ENCODE measurements around the gene EPHA4. TPM values are rescaled to one million over a fixed set of nuclear protein-coding genes. Genes with fewer than 3 reads are reported as not detected.

The EPHA4 gene
- total and polyA plus RNA-seq, 2 donors (not counting 1 experiment from before 2014, with no cell fraction given), result 10.7 to 54.9 TPM

DNA sequence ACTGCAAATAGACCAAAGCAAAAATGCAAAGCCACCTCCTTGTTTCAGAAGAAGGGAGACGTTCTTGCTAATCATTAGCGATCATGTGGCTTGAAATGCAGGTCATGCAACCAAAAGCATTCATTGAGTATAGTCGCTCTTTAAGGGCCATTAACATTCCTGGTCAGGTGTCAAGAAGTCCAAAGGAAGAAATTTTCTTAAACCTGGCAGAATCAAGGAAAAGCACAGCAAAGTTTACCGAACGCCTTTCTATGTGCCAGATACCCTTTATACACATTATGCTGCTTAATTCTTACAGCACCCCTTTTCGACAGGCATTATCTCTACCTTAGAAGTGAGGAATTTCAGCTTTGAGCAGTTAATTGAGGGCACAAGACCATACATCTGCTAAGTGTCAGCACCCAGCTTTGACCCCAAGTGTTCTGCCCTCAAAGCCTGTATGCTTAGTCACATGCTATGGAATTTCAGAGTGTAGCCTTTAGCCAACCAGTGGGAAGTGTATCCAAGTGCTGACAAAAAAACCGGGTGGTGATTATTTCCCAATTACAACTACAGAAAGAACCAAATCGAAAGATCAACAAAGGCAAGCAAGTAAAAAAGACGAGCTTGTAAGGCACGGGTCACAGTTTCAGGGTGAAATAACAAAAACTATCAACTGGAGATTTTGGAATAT lies 70.8 kb downstream of the EPHA4 start:
- H3K4me3 ChIP-seq (ENCODE audit: control extremely low read depth in 1 of 5, extremely low read depth in 1 of 5, insufficient read depth in 1 of 5, low read depth in 2 of 5, low read length in 4 of 5), result no peak overlapping the region

More for the DNA sequence above, 70.8 kb downstream of the EPHA4 start:
- DNase-seq (no peak), ATAC-seq (ENCODE audit: low read depth) (no peak)
- no peak overlapping the region for H3K4me3 Mint-ChIP-seq
- H3K4me1 ChIP-seq (ENCODE audit: control insufficient read depth in 2 of 2, insufficient read depth in 2 of 2, low read length in 2 of 2), result peaks cover 12 to 14% of the 10 kb centered on the region in 2 donors
- no peaks in the 10 kb centered on the region for H3K9me3 Mint-ChIP-seq (ENCODE audit: insufficient read depth)
- H3K27me3 Mint-ChIP-seq, result no peaks in the 10 kb centered on the region
- no peaks in the 10 kb centered on the region for H3K36me3 ChIP-seq (replicated peaks in 1 of 2; ENCODE audit: control extremely low read depth in 1 of 2, control insufficient read depth in 1 of 2, extremely low read depth in 1 of 2, insufficient read depth in 2 of 2, low read length in 1 of 2)
- H3K27ac ChIP-seq (ENCODE audit: low read length in 2 of 2), result no peak overlapping the region
- no peak overlapping the region for H3K27ac Mint-ChIP-seq
- H3K4me1 Mint-ChIP-seq, result peaks cover 40% of the 10 kb centered on the region
- WGBS (ENCODE audit: insufficient coverage), result 89% methylated on average over 3 of the region's 10 CpGs
- ChIA-PET CTCF (no interaction called here), POLR2A (interaction anchor here (0.7 kb wide), 1 partner anchor 16 kb away, joined by 3 read pairs; no protein-coding TSS in a partner anchor)
- no peaks in the 10 kb centered on the region for H3K9me3 ChIP-seq (ENCODE audit: control extremely low read depth in 1 of 3, control insufficient read depth in 2 of 3, insufficient read depth in 1 of 3, low read length in 2 of 3)
- intact Hi-C loops (cut with micrococcal nuclease), result no loop called here
- no peak for TF ChIP-seq EZH2 (IDR thresholded peaks at IDR 0.05; ENCODE audit: borderline replicate concordance, insufficient read depth, low read depth, low read length, poor library complexity, severe bottlenecking)
- TF ChIP-seq, protein P1, sequence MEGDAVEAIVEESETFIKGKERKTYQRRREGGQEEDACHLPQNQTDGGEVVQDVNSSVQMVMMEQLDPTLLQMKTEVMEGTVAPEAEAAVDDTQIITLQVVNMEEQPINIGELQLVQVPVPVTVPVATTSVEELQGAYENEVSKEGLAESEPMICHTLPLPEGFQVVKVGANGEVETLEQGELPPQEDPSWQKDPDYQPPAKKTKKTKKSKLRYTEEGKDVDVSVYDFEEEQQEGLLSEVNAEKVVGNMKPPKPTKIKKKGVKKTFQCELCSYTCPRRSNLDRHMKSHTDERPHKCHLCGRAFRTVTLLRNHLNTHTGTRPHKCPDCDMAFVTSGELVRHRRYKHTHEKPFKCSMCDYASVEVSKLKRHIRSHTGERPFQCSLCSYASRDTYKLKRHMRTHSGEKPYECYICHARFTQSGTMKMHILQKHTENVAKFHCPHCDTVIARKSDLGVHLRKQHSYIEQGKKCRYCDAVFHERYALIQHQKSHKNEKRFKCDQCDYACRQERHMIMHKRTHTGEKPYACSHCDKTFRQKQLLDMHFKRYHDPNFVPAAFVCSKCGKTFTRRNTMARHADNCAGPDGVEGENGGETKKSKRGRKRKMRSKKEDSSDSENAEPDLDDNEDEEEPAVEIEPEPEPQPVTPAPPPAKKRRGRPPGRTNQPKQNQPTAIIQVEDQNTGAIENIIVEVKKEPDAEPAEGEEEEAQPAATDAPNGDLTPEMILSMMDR (IDR thresholded peaks at IDR 0.05), result no peak
- no peaks in the 10 kb centered on the region for H3K27me3 ChIP-seq (replicated peaks in 1 of 4; ENCODE audit: control extremely low read depth in 1 of 4, control insufficient read depth in 3 of 4, insufficient read depth in 4 of 4, low read length in 3 of 4)
- H3K9ac ChIP-seq (ENCODE audit: low read length), result no peak overlapping the region
- no peak overlapping the region for H3K4me2 ChIP-seq (replicated peaks; ENCODE audit: low read depth, low read length, poor library complexity, severe bottlenecking)
- no peak overlapping the region for H2AFZ ChIP-seq (ENCODE audit: insufficient read depth, low read depth, low read length, poor library complexity, severe bottlenecking)
- no peaks in the 10 kb centered on the region for H4K20me1 ChIP-seq (ENCODE audit: control insufficient read depth, insufficient read depth, low read length, poor library complexity, severe bottlenecking)
- no peaks in the 10 kb centered on the region for H3K79me2 ChIP-seq (ENCODE audit: control insufficient read depth, insufficient read depth, low read length)
